HG03575 (cell line): ENCODE results near the gene NPAS4.
"Not testable (repeated sequence)": the region's sequence is repeated elsewhere in the genome, so short reads cannot be mapped to it uniquely, and the experiment has no call there.

ENCODE experiments used
- ATAC-seq: cut with Tn5 transposase; IDR thresholded peaks from one replicate; pipeline ENCODE4 v1.9.1; 2021; ENCODE audit not compliant: unreplicated experiment, insufficient number of reproducible peaks, low FRiP score; ENCODE audit errors: extremely low read depth

The NPAS4 gene

GRCh38 chr11:66420671-66421476, at the start of gene NPAS4:
TSS of gene NPAS4 (plus strand) at chr11:66421035. CDS start at chr11:66421180, 145 bp downstream.
- ATAC-seq: no peak

- ATAC-seq: no peak
Observed at GRCh38 chr11:66371627-66372415, 49.0 kb upstream of the NPAS4 start, which contains the start of gene SLC29A2. TSS of gene SLC29A2 (minus strand) at chr11:66371760. CDS start at chr11:66371591, 169 bp downstream.

GRCh38 chr11:66373265-66373664, 47.6 kb upstream of the NPAS4 start:
- ATAC-seq: no peak

GRCh38 chr11:66373690-66374287, 47.0 kb upstream of the NPAS4 start:
- ATAC-seq: not testable (repeated sequence)

- ATAC-seq: not testable (repeated sequence)
Observed at GRCh38 chr11:66380264-66380663, 40.6 kb upstream of the NPAS4 start.

GRCh38 chr11:66384316-66384715, 36.5 kb upstream of the NPAS4 start:
- ATAC-seq: not testable (repeated sequence)

- ATAC-seq: no peak
Observed at GRCh38 chr11:66386171-66387069, 34.4 kb upstream of the NPAS4 start.

- no peak for ATAC-seq
Observed at GRCh38 chr11:66388780-66389386, 32.0 kb upstream of the NPAS4 start.

- no peak for ATAC-seq
Observed at GRCh38 chr11:66391322-66391721, 29.5 kb upstream of the NPAS4 start.

GRCh38 chr11:66393954-66394353, 26.9 kb upstream of the NPAS4 start:
- no peak for ATAC-seq

- no peak for ATAC-seq
Observed at GRCh38 chr11:66407651-66408050, 13.2 kb upstream of the NPAS4 start.

- no peak for ATAC-seq
Observed at GRCh38 chr11:66408488-66409214, 12.2 kb upstream of the NPAS4 start.

GRCh38 chr11:66409226-66409625, 11.6 kb upstream of the NPAS4 start:
- no peak for ATAC-seq

GRCh38 chr11:66410191-66410590, 10.6 kb upstream of the NPAS4 start:
- ATAC-seq: no peak

- ATAC-seq: no peak
Observed at GRCh38 chr11:66411323-66411722, 9.5 kb upstream of the NPAS4 start.

GRCh38 chr11:66412110-66412509, 8.7 kb upstream of the NPAS4 start:
- no peak for ATAC-seq

GRCh38 chr11:66413167-66413566, 7.7 kb upstream of the NPAS4 start:
- ATAC-seq: no peak
